ENCODE measurements around the gene SAT1. TPM values are rescaled to one million over a fixed set of nuclear protein-coding genes. Genes with fewer than 3 reads are reported as not detected.

SAT1 gene
- total and polyA plus RNA-seq, 2 experiments from 2014 or later: 168 to 245 TPM

GRCh38 chrX:23825675-23826074 is 42.7 kb downstream of the SAT1 start:
- H3K9me2 ChIP-seq (ENCODE audit: insufficient read depth): no peaks in the 10 kb centered on the region
- H4K20me1 ChIP-seq (ENCODE audit: insufficient read depth): no peaks in the 10 kb centered on the region
- no peaks in the 10 kb centered on the region for H3K4me1 ChIP-seq (ENCODE audit: insufficient read depth)
- no peak for DNase-seq
- H3K4me3 ChIP-seq: no peak overlapping the region
- H3K36me3 ChIP-seq (ENCODE audit: low read depth): no peaks in the 10 kb centered on the region
- no peak overlapping the region for H2AFZ ChIP-seq
- H3K27me3 ChIP-seq (replicated peaks; ENCODE audit: insufficient read depth): no peaks in the 10 kb centered on the region
- no peak overlapping the region for H3K9ac ChIP-seq
- no peaks in the 10 kb centered on the region for H3K79me2 ChIP-seq (ENCODE audit: insufficient read depth)
- TF ChIP-seq EZH2 (IDR thresholded peaks at IDR 0.05; ENCODE audit: insufficient read depth, poor library complexity, severe bottlenecking) (no peak), EZH2phosphoT487 (IDR thresholded peaks at IDR 0.05; ENCODE audit: insufficient read depth, low read depth) (no peak)
- no peaks in the 10 kb centered on the region for H3K9me3 ChIP-seq (ENCODE audit: low read depth)
- H3K27ac ChIP-seq: no peak overlapping the region
- in situ Hi-C loops (cut with MboI): no loop called here
- no peak overlapping the region for H3K4me2 ChIP-seq (ENCODE audit: unreplicated experiment)
- no peaks in the 10 kb centered on the region for H3F3A ChIP-seq (ENCODE audit: insufficient read depth)

GRCh38 chrX:23826216-23826615 is 43.2 kb downstream of the SAT1 start:
- Histone ChIP-seq H3K9me2 (ENCODE audit: insufficient read depth) (no peaks in the 10 kb centered on the region), H3K9ac (no peak overlapping the region), H3F3A (ENCODE audit: insufficient read depth) (no peaks in the 10 kb centered on the region), H3K4me3 (no peak overlapping the region), H3K4me1 (ENCODE audit: insufficient read depth) (no peaks in the 10 kb centered on the region), H3K79me2 (ENCODE audit: insufficient read depth) (no peaks in the 10 kb centered on the region), H2AFZ (no peak overlapping the region), H3K9me3 (ENCODE audit: low read depth) (no peaks in the 10 kb centered on the region), H3K4me2 (ENCODE audit: unreplicated experiment) (no peak overlapping the region), H3K27ac (no peak overlapping the region), H3K27me3 (replicated peaks; ENCODE audit: insufficient read depth) (no peaks in the 10 kb centered on the region), H3K36me3 (ENCODE audit: low read depth) (no peaks in the 10 kb centered on the region), H4K20me1 (ENCODE audit: insufficient read depth) (no peaks in the 10 kb centered on the region)
- DNase-seq: no peak
- TF ChIP-seq EZH2 (IDR thresholded peaks at IDR 0.05; ENCODE audit: insufficient read depth, poor library complexity, severe bottlenecking) (no peak), EZH2phosphoT487 (IDR thresholded peaks at IDR 0.05; ENCODE audit: insufficient read depth, low read depth) (no peak)
- in situ Hi-C loops (cut with MboI): no loop called here
- WGBS, 2 experiments (ENCODE audit: low coverage in 1 of 2, low lambda C conversion rate in 2 of 2, missing lambda C conversion rate in 2 of 2): 65 to 67% methylated on average over 3 of the region's 3 CpGs

GRCh38 chrX:23826653-23827052 is 43.7 kb downstream of the SAT1 start:
- Histone ChIP-seq H3F3A (ENCODE audit: insufficient read depth) (no peaks in the 10 kb centered on the region), H3K9ac (no peak overlapping the region), H3K4me1 (ENCODE audit: insufficient read depth) (no peaks in the 10 kb centered on the region), H3K9me3 (ENCODE audit: low read depth) (no peaks in the 10 kb centered on the region), H3K27me3 (replicated peaks; ENCODE audit: insufficient read depth) (no peaks in the 10 kb centered on the region), H3K79me2 (ENCODE audit: insufficient read depth) (no peaks in the 10 kb centered on the region), H3K4me2 (ENCODE audit: unreplicated experiment) (no peak overlapping the region), H4K20me1 (ENCODE audit: insufficient read depth) (no peaks in the 10 kb centered on the region), H3K4me3 (no peak overlapping the region), H3K27ac (no peak overlapping the region), H3K36me3 (ENCODE audit: low read depth) (no peaks in the 10 kb centered on the region), H2AFZ (no peak overlapping the region), H3K9me2 (ENCODE audit: insufficient read depth) (no peaks in the 10 kb centered on the region)
- no peak for DNase-seq
- TF ChIP-seq EZH2 (IDR thresholded peaks at IDR 0.05; ENCODE audit: insufficient read depth, poor library complexity, severe bottlenecking) (no peak), EZH2phosphoT487 (IDR thresholded peaks at IDR 0.05; ENCODE audit: insufficient read depth, low read depth) (no peak)
- in situ Hi-C loops (cut with MboI): no loop called here

- H4K20me1 ChIP-seq (ENCODE audit: insufficient read depth): no peaks in the 10 kb centered on the region
- no peak overlapping the region for H3K4me3 ChIP-seq
- H3K27me3 ChIP-seq (replicated peaks; ENCODE audit: insufficient read depth): no peaks in the 10 kb centered on the region
- H3K9me3 ChIP-seq (ENCODE audit: low read depth): no peaks in the 10 kb centered on the region
- no peaks in the 10 kb centered on the region for H3F3A ChIP-seq (ENCODE audit: insufficient read depth)
- H3K27ac ChIP-seq: no peak overlapping the region
- DNase-seq: no peak
- 79 to 81% methylated on average over 5 of the region's 5 CpGs for WGBS, 2 experiments (ENCODE audit: low coverage in 1 of 2, low lambda C conversion rate in 2 of 2, missing lambda C conversion rate in 2 of 2)
- H2AFZ ChIP-seq: no peak overlapping the region
- H3K9me2 ChIP-seq (ENCODE audit: insufficient read depth): no peaks in the 10 kb centered on the region
- H3K4me1 ChIP-seq (ENCODE audit: insufficient read depth): no peaks in the 10 kb centered on the region
- in situ Hi-C loops (cut with MboI): no loop called here
- no peak for TF ChIP-seq EZH2 (IDR thresholded peaks at IDR 0.05; ENCODE audit: insufficient read depth, poor library complexity, severe bottlenecking)
- no peak for TF ChIP-seq EZH2phosphoT487 (IDR thresholded peaks at IDR 0.05; ENCODE audit: insufficient read depth, low read depth)
- H3K36me3 ChIP-seq (ENCODE audit: low read depth): no peaks in the 10 kb centered on the region
- H3K9ac ChIP-seq: no peak overlapping the region
- no peaks in the 10 kb centered on the region for H3K79me2 ChIP-seq (ENCODE audit: insufficient read depth)
- no peak overlapping the region for H3K4me2 ChIP-seq (ENCODE audit: unreplicated experiment)
These were observed 45.9 kb downstream of the SAT1 start for GRCh38 chrX:23828881-23829280.

- H3K9me3 ChIP-seq (ENCODE audit: low read depth): no peaks in the 10 kb centered on the region
- no peaks in the 10 kb centered on the region for H4K20me1 ChIP-seq (ENCODE audit: insufficient read depth)
- no peaks in the 10 kb centered on the region for H3K27me3 ChIP-seq (replicated peaks; ENCODE audit: insufficient read depth)
- H3K9me2 ChIP-seq (ENCODE audit: insufficient read depth): no peaks in the 10 kb centered on the region
- in situ Hi-C loops (cut with MboI): no loop called here
- H3F3A ChIP-seq (ENCODE audit: insufficient read depth): no peaks in the 10 kb centered on the region
- no peak for TF ChIP-seq EZH2 (IDR thresholded peaks at IDR 0.05; ENCODE audit: insufficient read depth, poor library complexity, severe bottlenecking)
- no peak for TF ChIP-seq EZH2phosphoT487 (IDR thresholded peaks at IDR 0.05; ENCODE audit: insufficient read depth, low read depth)
- H3K4me1 ChIP-seq (ENCODE audit: insufficient read depth): no peaks in the 10 kb centered on the region
- H3K79me2 ChIP-seq (ENCODE audit: insufficient read depth): no peaks in the 10 kb centered on the region
- no peak overlapping the region for H3K4me3 ChIP-seq
- WGBS, 2 experiments (ENCODE audit: low coverage in 1 of 2, low lambda C conversion rate in 2 of 2, missing lambda C conversion rate in 2 of 2): 92 to 100% methylated on average over 1 of the region's 1 CpG
- no peak overlapping the region for H3K9ac ChIP-seq
- H3K36me3 ChIP-seq (ENCODE audit: low read depth): no peaks in the 10 kb centered on the region
- no peak overlapping the region for H3K27ac ChIP-seq
- no peak overlapping the region for H2AFZ ChIP-seq
- DNase-seq: no peak
- no peak overlapping the region for H3K4me2 ChIP-seq (ENCODE audit: unreplicated experiment)
These were observed 49.7 kb downstream of the SAT1 start for GRCh38 chrX:23832721-23833120.

Small RNA genes within 50 kb of the gene (small RNA-seq; reads per million reads assigned to genes)
- gene RF00019 (ENCODE audit: low read depth, low replicate concordance): not detected

Other genes with a start within 250 kb of the SAT1 start
- 447 and 571 TPM in 2 replicates for gene PRDX4, start 115.7 kb upstream of the SAT1 start, total RNA-seq (2014; rRNA removed; shearing (Covaris generic))
- 679 and 696 TPM in 2 replicates for gene PRDX4, start 115.7 kb upstream of the SAT1 start, polyA plus RNA-seq (2016; fragmentation: Nextera tagmentation; extraction: Ambion mirVana)
- 67.2 and 85.2 TPM in 2 replicates for gene ACOT9, start 39.9 kb upstream of the SAT1 start, total RNA-seq (2014; rRNA removed; shearing (Covaris generic))
- 62.5 and 66.7 TPM in 2 replicates for gene ACOT9, start 39.9 kb upstream of the SAT1 start, polyA plus RNA-seq (2016; fragmentation: Nextera tagmentation; extraction: Ambion mirVana)
- 7.3 and 8.6 TPM in 2 replicates for gene APOO, start 124.8 kb downstream of the SAT1 start, total RNA-seq (2014; rRNA removed; shearing (Covaris generic))
- 20.2 and 21.0 TPM in 2 replicates for gene APOO, start 124.8 kb downstream of the SAT1 start, polyA plus RNA-seq (2016; fragmentation: Nextera tagmentation; extraction: Ambion mirVana)
- gene CXorf58, start 124.8 kb downstream of the SAT1 start, total RNA-seq (2014; rRNA removed; shearing (Covaris generic)): not detected in 2 replicates
- not detected in 2 replicates for gene CXorf58, start 124.8 kb downstream of the SAT1 start, polyA plus RNA-seq (2016; fragmentation: Nextera tagmentation; extraction: Ambion mirVana)
- 8.1 and 8.2 TPM in 2 replicates for gene KLHL15, start 244.0 kb downstream of the SAT1 start, total RNA-seq (2014; rRNA removed; shearing (Covaris generic))
- 2.9 and 3.4 TPM in 2 replicates for gene KLHL15, start 244.0 kb downstream of the SAT1 start, polyA plus RNA-seq (2016; fragmentation: Nextera tagmentation; extraction: Ambion mirVana)